ENCODE data around the gene KIF6.

The KIF6 gene

GRCh38 chr6:39388606-39389483, 336.4 kb downstream of the KIF6 start:
- H3K4me2 ChIP-seq (ENCODE audit: low read depth, low read length, poor library complexity, severe bottlenecking): no peak overlapping the region

GRCh38 chr6:39387785-39388184, 337.4 kb downstream of the KIF6 start:
- Histone ChIP-seq H3K27ac (ENCODE audit: low read depth, low read length) (no peak overlapping the region), H3K79me2 (ENCODE audit: insufficient read depth, low read length) (no peaks in the 10 kb centered on the region)

More at GRCh38 chr6:39388606-39389483, 336.4 kb downstream of the KIF6 start:
- no peaks in the 10 kb centered on the region for H3K27me3 ChIP-seq (ENCODE audit: low read length)
- H3K79me2 ChIP-seq (ENCODE audit: insufficient read depth, low read length): no peaks in the 10 kb centered on the region
- no peaks in the 10 kb centered on the region for H3F3A ChIP-seq (ENCODE audit: insufficient read depth)
- no peak overlapping the region for H3K9ac ChIP-seq (ENCODE audit: low read length)
- no peaks in the 10 kb centered on the region for H4K20me1 ChIP-seq (ENCODE audit: low read depth, low read length)
- H3K9me3 ChIP-seq (ENCODE audit: insufficient read depth, low read length): no peaks in the 10 kb centered on the region
- H2AFZ ChIP-seq (ENCODE audit: low read depth, low read length, severe bottlenecking): no peak overlapping the region
- TF ChIP-seq, protein P1, sequence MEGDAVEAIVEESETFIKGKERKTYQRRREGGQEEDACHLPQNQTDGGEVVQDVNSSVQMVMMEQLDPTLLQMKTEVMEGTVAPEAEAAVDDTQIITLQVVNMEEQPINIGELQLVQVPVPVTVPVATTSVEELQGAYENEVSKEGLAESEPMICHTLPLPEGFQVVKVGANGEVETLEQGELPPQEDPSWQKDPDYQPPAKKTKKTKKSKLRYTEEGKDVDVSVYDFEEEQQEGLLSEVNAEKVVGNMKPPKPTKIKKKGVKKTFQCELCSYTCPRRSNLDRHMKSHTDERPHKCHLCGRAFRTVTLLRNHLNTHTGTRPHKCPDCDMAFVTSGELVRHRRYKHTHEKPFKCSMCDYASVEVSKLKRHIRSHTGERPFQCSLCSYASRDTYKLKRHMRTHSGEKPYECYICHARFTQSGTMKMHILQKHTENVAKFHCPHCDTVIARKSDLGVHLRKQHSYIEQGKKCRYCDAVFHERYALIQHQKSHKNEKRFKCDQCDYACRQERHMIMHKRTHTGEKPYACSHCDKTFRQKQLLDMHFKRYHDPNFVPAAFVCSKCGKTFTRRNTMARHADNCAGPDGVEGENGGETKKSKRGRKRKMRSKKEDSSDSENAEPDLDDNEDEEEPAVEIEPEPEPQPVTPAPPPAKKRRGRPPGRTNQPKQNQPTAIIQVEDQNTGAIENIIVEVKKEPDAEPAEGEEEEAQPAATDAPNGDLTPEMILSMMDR (IDR thresholded peaks at IDR 0.05; ENCODE audit: insufficient read depth, low read length, poor library complexity, severe bottlenecking): no peak
- TF ChIP-seq EZH2phosphoT487 (conservative IDR thresholded peaks at IDR 0.05; ENCODE audit: low read length): no peak
- no peaks in the 10 kb centered on the region for H3K36me3 ChIP-seq (ENCODE audit: low read length)
- H3K4me3 ChIP-seq (ENCODE audit: insufficient read depth, low read length, poor library complexity, severe bottlenecking): no peak overlapping the region
- H3K9me2 ChIP-seq (replicated peaks; ENCODE audit: insufficient read depth, low read length): no peaks in the 10 kb centered on the region
- no peak overlapping the region for H3K27ac ChIP-seq (ENCODE audit: low read depth, low read length)

DNA sequence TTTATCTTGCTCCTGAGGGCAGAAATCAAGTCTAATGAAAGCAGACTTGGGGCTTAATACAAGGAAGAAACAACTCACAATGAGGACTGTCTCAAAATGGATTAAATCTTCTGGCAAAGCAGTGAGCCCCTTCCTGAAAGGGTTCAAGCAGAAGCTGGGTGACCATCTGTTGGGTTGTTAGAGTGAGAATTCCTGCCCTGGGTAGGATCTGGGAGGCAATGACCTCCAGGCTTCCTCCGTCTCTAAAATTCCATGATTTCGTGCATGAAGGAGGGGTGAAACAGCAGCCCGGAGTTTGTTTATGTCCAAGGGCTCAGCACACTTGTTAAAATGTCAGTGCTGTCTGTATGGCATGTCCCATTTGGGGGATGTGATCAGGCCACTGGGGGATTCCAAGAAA, 338.7 kb downstream of the KIF6 start:
- H3K79me2 ChIP-seq (ENCODE audit: insufficient read depth, low read length): no peaks in the 10 kb centered on the region
- H3K9me2 ChIP-seq (replicated peaks; ENCODE audit: insufficient read depth, low read length): no peaks in the 10 kb centered on the region
- H3K27me3 ChIP-seq (ENCODE audit: low read length): no peaks in the 10 kb centered on the region
- H3K36me3 ChIP-seq (ENCODE audit: low read length): no peaks in the 10 kb centered on the region
- H3F3A ChIP-seq (ENCODE audit: insufficient read depth): no peaks in the 10 kb centered on the region
- H4K20me1 ChIP-seq (ENCODE audit: low read depth, low read length): no peaks in the 10 kb centered on the region
- no peaks in the 10 kb centered on the region for H3K9me3 ChIP-seq (ENCODE audit: insufficient read depth, low read length)
- H3K4me2 ChIP-seq (ENCODE audit: low read depth, low read length, poor library complexity, severe bottlenecking): no peak overlapping the region
- no peak overlapping the region for H3K27ac ChIP-seq (ENCODE audit: low read depth, low read length)
- H3K9ac ChIP-seq (ENCODE audit: low read length): no peak overlapping the region
- H2AFZ ChIP-seq (ENCODE audit: low read depth, low read length, severe bottlenecking): no peak overlapping the region
- no peak for TF ChIP-seq EZH2phosphoT487 (conservative IDR thresholded peaks at IDR 0.05; ENCODE audit: low read length)
- TF ChIP-seq, protein P1 (IDR thresholded peaks at IDR 0.05; ENCODE audit: insufficient read depth, low read length, poor library complexity, severe bottlenecking): no peak
- no peak overlapping the region for H3K4me3 ChIP-seq (ENCODE audit: insufficient read depth, low read length, poor library complexity, severe bottlenecking)

More at GRCh38 chr6:39387785-39388184, 337.4 kb downstream of the KIF6 start:
- Histone ChIP-seq H3K4me2 (ENCODE audit: low read depth, low read length, poor library complexity, severe bottlenecking) (no peak overlapping the region), H3K9me3 (ENCODE audit: insufficient read depth, low read length) (no peaks in the 10 kb centered on the region), H3K9ac (ENCODE audit: low read length) (no peak overlapping the region), H2AFZ (ENCODE audit: low read depth, low read length, severe bottlenecking) (no peak overlapping the region), H3K36me3 (ENCODE audit: low read length) (no peaks in the 10 kb centered on the region), H4K20me1 (ENCODE audit: low read depth, low read length) (no peaks in the 10 kb centered on the region), H3K27me3 (ENCODE audit: low read length) (no peaks in the 10 kb centered on the region), H3F3A (ENCODE audit: insufficient read depth) (no peaks in the 10 kb centered on the region), H3K4me3 (ENCODE audit: insufficient read depth, low read length, poor library complexity, severe bottlenecking) (no peak overlapping the region), H3K9me2 (replicated peaks; ENCODE audit: insufficient read depth, low read length) (no peaks in the 10 kb centered on the region)
- no peak for TF ChIP-seq EZH2phosphoT487 (conservative IDR thresholded peaks at IDR 0.05; ENCODE audit: low read length)
- TF ChIP-seq, protein P1 (IDR thresholded peaks at IDR 0.05; ENCODE audit: insufficient read depth, low read length, poor library complexity, severe bottlenecking): no peak
